Type B pancreatic cell (in vitro differentiated cells): ENCODE data around the gene ZNF768. TPM values are rescaled to one million over a fixed set of nuclear protein-coding genes. Genes with fewer than 3 reads are reported as not detected.

Experiments used
- DNase-seq: peaks from one replicate; pipeline ENCODE4 v3.0.0; 2021; ENCODE audit warnings: mixed read lengths; ENCODE audit not compliant: unreplicated experiment; ENCODE audit errors: extremely low spot score
- H3K27ac Mint-ChIP-seq: 2 replicates; pipeline ENCODE4 v1.8.0; 2021; ENCODE audit warnings: mild to moderate bottlenecking, mixed read lengths
- H3K27me3 Mint-ChIP-seq: 2 replicates; pipeline ENCODE4 v1.8.0; 2021; ENCODE audit warnings: mixed read lengths
- H3K36me3 Mint-ChIP-seq: 2 replicates; pipeline ENCODE4 v1.8.0; 2021; ENCODE audit warnings: mixed read lengths
- H3K4me1 Mint-ChIP-seq: one replicate; pipeline ENCODE4 v1.8.0; 2021; ENCODE audit warnings: mixed read lengths; ENCODE audit not compliant: unreplicated experiment
- H3K4me3 Mint-ChIP-seq: 2 replicates; pipeline ENCODE4 v1.8.0; 2021; ENCODE audit warnings: mild to moderate bottlenecking, mixed read lengths
- H3K9me3 Mint-ChIP-seq: 2 replicates; pipeline ENCODE4 v1.8.0; 2021; ENCODE audit warnings: mixed read lengths
- CTCF ChIP-seq: fragments of 200-600 bp; sonication (generic); conservative IDR thresholded peaks from 2 replicates; pipeline ENCODE4 v1.5.0; 2021; ENCODE audit warnings: antibody characterized with exemption, mild to moderate bottlenecking
- total RNA-seq: library from RNA; stranded (reverse); gene quantifications from 2 replicates; pipeline ENCODE4 v1.2.1, GENCODE V29; 2021; ENCODE audit warnings: low replicate concordance

Gene ZNF768
- total RNA-seq, 1 donor from 2014 or later: 58.7 TPM

DNA sequence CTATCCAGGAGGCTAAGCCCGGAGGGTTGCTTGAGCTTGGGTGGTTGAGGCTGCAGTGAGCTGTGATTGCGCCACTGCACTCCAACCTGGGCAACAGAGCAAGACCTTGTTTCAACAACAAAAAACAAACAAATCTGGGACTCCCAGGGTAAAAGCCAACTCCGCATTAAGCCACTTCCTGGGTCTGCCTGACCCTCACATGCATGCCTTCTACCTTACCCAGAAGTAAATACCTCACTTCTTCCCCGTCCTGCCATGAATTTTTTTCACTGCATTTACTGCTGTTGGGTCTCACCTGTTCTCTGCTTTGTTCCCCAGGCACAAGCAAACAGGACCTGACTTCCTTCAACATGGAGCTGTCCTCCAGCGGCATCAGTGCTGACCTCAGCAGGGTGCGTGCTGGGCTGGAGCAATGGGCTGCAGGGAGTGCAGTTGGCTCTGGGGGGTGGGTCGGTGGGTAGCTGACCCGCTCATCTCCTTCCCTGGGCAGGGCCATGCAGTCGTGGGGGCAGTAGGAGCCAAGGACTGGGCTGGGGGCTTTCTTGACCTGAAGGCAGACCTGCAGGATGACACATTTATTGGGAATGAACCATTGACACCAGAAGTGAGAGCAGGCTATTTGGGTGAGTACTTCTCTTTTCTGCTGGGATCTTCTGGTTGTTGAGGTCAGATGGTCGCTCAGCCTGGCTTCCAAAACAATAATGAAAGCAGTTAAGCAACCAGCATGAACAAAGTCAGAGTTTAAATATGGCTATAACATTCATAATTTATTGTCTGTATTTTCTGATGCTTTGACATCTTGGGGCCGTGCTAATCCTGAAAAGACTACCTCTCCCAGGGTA lies 37.4 kb downstream of the ZNF768 start:
- Mint-ChIP-seq H3K9me3 (no peaks in the 10 kb centered on the region), H3K4me3 (no peak overlapping the region), H3K36me3 (no peaks in the 10 kb centered on the region), H3K4me1 (no peaks in the 10 kb centered on the region), H3K27ac (no peak overlapping the region), H3K27me3 (peaks cover 3% of the 10 kb centered on the region)
- no peak for DNase-seq
- no peak for TF ChIP-seq CTCF

- no peak for TF ChIP-seq CTCF
- no peaks in the 10 kb centered on the region for H3K36me3 Mint-ChIP-seq
- no peaks in the 10 kb centered on the region for H3K4me1 Mint-ChIP-seq
- no peak overlapping the region for H3K27ac Mint-ChIP-seq
- H3K4me3 Mint-ChIP-seq: no peak overlapping the region
- no peak for DNase-seq
- H3K9me3 Mint-ChIP-seq: no peaks in the 10 kb centered on the region
- H3K27me3 Mint-ChIP-seq: peaks cover 7% of the 10 kb centered on the region
Measured at GRCh38 chr16:30485818-30486436, 40.4 kb downstream of the ZNF768 start.

DNA sequence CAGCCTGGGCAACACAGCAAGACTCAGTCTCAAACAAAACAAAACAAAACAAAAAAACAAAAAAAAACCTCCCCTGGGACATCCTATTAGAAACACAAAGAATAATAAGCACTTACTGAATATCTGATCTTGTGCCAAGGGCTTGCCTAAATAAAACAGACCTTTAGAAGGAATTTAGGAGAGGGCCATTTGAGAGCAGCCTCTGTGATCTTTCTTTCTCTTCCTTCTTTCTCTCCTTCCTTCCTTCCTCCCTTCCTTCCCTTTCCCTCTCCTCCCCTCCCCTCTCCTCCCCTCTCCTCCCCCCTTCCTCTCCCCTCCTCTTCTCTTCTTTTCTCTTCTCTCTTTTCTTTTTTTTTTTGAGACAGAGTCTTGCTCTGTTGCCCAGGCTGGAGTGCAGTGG lies 41.5 kb downstream of the ZNF768 start:
- Mint-ChIP-seq H3K27ac (no peak overlapping the region), H3K4me3 (no peak overlapping the region), H3K36me3 (no peaks in the 10 kb centered on the region), H3K9me3 (no peaks in the 10 kb centered on the region), H3K4me1 (no peaks in the 10 kb centered on the region), H3K27me3 (peaks cover 4% of the 10 kb centered on the region)
- no peak for DNase-seq
- TF ChIP-seq CTCF: no peak

DNA sequence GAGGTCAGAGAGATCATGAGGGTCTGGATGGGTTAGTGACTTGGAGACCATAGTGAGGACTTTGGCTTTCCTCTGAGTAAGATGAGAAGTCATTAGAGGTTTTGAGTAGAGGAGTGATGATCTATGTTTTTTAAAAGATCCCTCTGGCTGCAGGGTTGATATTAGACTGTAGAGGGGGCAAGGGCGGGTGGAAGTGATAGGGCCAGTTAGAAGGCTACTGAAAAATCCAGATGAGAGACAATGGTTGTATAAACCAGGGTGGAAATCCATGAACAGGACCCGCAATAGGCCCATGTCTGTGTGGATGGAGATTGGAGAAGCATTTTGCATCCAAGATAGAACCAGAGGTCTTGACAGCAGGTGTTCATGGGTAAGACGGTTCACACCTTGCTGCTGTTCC lies 44.0 kb downstream of the ZNF768 start:
- no peak overlapping the region for H3K27ac Mint-ChIP-seq
- H3K36me3 Mint-ChIP-seq: no peaks in the 10 kb centered on the region
- peaks cover 7% of the 10 kb centered on the region for H3K27me3 Mint-ChIP-seq
- DNase-seq: no peak
- no peaks in the 10 kb centered on the region for H3K4me1 Mint-ChIP-seq
- peak; percentile 31 for TF ChIP-seq CTCF
- no peak overlapping the region for H3K4me3 Mint-ChIP-seq
- no peaks in the 10 kb centered on the region for H3K9me3 Mint-ChIP-seq

- TF ChIP-seq CTCF: no peak
- Mint-ChIP-seq H3K27ac (no peak overlapping the region), H3K4me1 (no peaks in the 10 kb centered on the region), H3K4me3 (no peak overlapping the region), H3K9me3 (no peaks in the 10 kb centered on the region), H3K27me3 (peaks cover 7% of the 10 kb centered on the region), H3K36me3 (no peaks in the 10 kb centered on the region)
- DNase-seq: no peak
Measured at GRCh38 chr16:30481381-30481780, 45.0 kb downstream of the ZNF768 start.
